SJSA1 (cell line): Measurements from ENCODE around the gene PNPLA7. TPM values are rescaled to one million over a fixed set of nuclear protein-coding genes. Genes with fewer than 3 reads are reported as not detected.
"Not testable (repeated sequence)": the region's sequence is repeated elsewhere in the genome, so short reads cannot be mapped to it uniquely, and the experiment has no call there.

Experiments used
- DNase-seq, 2 experiments: peaks; one replicate each; pipeline ENCODE4 v3.0.0-alpha.2; 2015 to 2020; ENCODE audit warnings: low spot score in 2 of 2, low read depth in 1 of 2
- H3K27ac ChIP-seq: fragments of 250-450 bp; sonication (Bioruptor Pico); 2 replicates; pipeline ENCODE4 v1.5.1; 2020; ENCODE audit warnings: mild to moderate bottlenecking, moderate library complexity
- H3K27me3 ChIP-seq: fragments of 250-450 bp; sonication (Bioruptor Pico); replicated peaks from 2 replicates; pipeline ENCODE4 v1.5.1; 2020; ENCODE audit warnings: mild to moderate bottlenecking, moderate library complexity
- H3K36me3 ChIP-seq: fragments of 250-450 bp; sonication (Bioruptor Pico); 2 replicates; pipeline ENCODE4 v1.5.1; 2020; ENCODE audit warnings: mild to moderate bottlenecking
- H3K4me1 ChIP-seq: fragments of 250-450 bp; sonication (Bioruptor Pico); replicated peaks from 2 replicates; pipeline ENCODE4 v1.6.1; 2021; ENCODE audit warnings: mild to moderate bottlenecking
- H3K4me3 ChIP-seq: fragments of 250-450 bp; sonication (Bioruptor Pico); 2 replicates; pipeline ENCODE4 v1.5.1; 2020; ENCODE audit warnings: mild to moderate bottlenecking
- H3K9me3 ChIP-seq: fragments of 250-450 bp; sonication (Bioruptor Pico); replicated peaks from 2 replicates; pipeline ENCODE4 v1.5.1; 2020; ENCODE audit warnings: mild to moderate bottlenecking
- total RNA-seq: library from RNA; depleted of rRNA; stranded (reverse); fragments of >200 nt; shearing (Covaris generic); gene quantifications from 2 replicates; pipeline ENCODE4 v1.2.3, GENCODE V29; 2014

Gene PNPLA7
- total RNA-seq, 1 experiment from 2014 or later = 0.05 TPM

- peaks cover 8% of the 10 kb centered on the region for H3K27me3 ChIP-seq
- H3K4me3 ChIP-seq = no peak overlapping the region
- H3K36me3 ChIP-seq = no peaks in the 10 kb centered on the region
- no peak for DNase-seq
- no peaks in the 10 kb centered on the region for H3K9me3 ChIP-seq
- H3K4me1 ChIP-seq = no peaks in the 10 kb centered on the region
- H3K27ac ChIP-seq = no peak overlapping the region
These were observed 27.3 kb downstream of the PNPLA7 start for GRCh38 chr9:137522746-137523455.

- no peak for DNase-seq
- Histone ChIP-seq H3K36me3 (no peaks in the 10 kb centered on the region), H3K9me3 (no peaks in the 10 kb centered on the region), H3K4me3 (no peak overlapping the region), H3K27ac (no peak overlapping the region), H3K4me1 (no peaks in the 10 kb centered on the region), H3K27me3 (no peaks in the 10 kb centered on the region)
These were observed 28.7 kb downstream of the PNPLA7 start for GRCh38 chr9:137521405-137521985.

- DNase-seq = no peak
- no peaks in the 10 kb centered on the region for H3K4me1 ChIP-seq
- H3K4me3 ChIP-seq = no peak overlapping the region
- no peaks in the 10 kb centered on the region for H3K27me3 ChIP-seq
- no peaks in the 10 kb centered on the region for H3K36me3 ChIP-seq
- H3K9me3 ChIP-seq = no peaks in the 10 kb centered on the region
- H3K27ac ChIP-seq = no peak overlapping the region
These were observed 29.4 kb downstream of the PNPLA7 start for GRCh38 chr9:137520614-137521404.

- no peaks in the 10 kb centered on the region for H3K27me3 ChIP-seq
- no peak for DNase-seq
- H3K36me3 ChIP-seq = no peaks in the 10 kb centered on the region
- no peaks in the 10 kb centered on the region for H3K4me1 ChIP-seq
- H3K9me3 ChIP-seq = no peaks in the 10 kb centered on the region
- H3K4me3 ChIP-seq = no peak overlapping the region
- H3K27ac ChIP-seq = no peak overlapping the region
These were observed 30.6 kb downstream of the PNPLA7 start for GRCh38 chr9:137519553-137519952.

- not testable (repeated sequence) for H3K27me3 ChIP-seq, H3K36me3 ChIP-seq, H3K27ac ChIP-seq, H3K4me1 ChIP-seq, H3K9me3 ChIP-seq, H3K4me3 ChIP-seq, DNase-seq
These were observed 31.3 kb downstream of the PNPLA7 start for GRCh38 chr9:137518661-137519459.

- no peaks in the 10 kb centered on the region for H3K27me3 ChIP-seq
- H3K36me3 ChIP-seq = no peaks in the 10 kb centered on the region
- H3K27ac ChIP-seq = no peak overlapping the region
- no peak overlapping the region for H3K4me3 ChIP-seq
- DNase-seq = no peak
- H3K4me1 ChIP-seq = no peaks in the 10 kb centered on the region
- H3K9me3 ChIP-seq = no peaks in the 10 kb centered on the region
These were observed 33.9 kb downstream of the PNPLA7 start for GRCh38 chr9:137516144-137516917.

- H3K27ac ChIP-seq = no peak overlapping the region
- no peaks in the 10 kb centered on the region for H3K36me3 ChIP-seq
- H3K27me3 ChIP-seq = no peaks in the 10 kb centered on the region
- DNase-seq = no peak
- no peak overlapping the region for H3K4me3 ChIP-seq
- no peaks in the 10 kb centered on the region for H3K4me1 ChIP-seq
- no peaks in the 10 kb centered on the region for H3K9me3 ChIP-seq
These were observed 34.9 kb downstream of the PNPLA7 start for GRCh38 chr9:137515338-137515724.

- Histone ChIP-seq H3K9me3 (no peaks in the 10 kb centered on the region), H3K36me3 (no peaks in the 10 kb centered on the region), H3K27ac (no peak overlapping the region), H3K4me1 (no peaks in the 10 kb centered on the region), H3K4me3 (no peak overlapping the region), H3K27me3 (no peaks in the 10 kb centered on the region)
- no peak for DNase-seq
These were observed 35.4 kb downstream of the PNPLA7 start for GRCh38 chr9:137514691-137515337.

GRCh38 chr9:137513801-137514570, 36.2 kb downstream of the PNPLA7 start:
- not testable (repeated sequence) for H3K27me3 ChIP-seq, DNase-seq, H3K4me1 ChIP-seq, H3K36me3 ChIP-seq, H3K4me3 ChIP-seq, H3K9me3 ChIP-seq, H3K27ac ChIP-seq

GRCh38 chr9:137513136-137513535, 37.1 kb downstream of the PNPLA7 start:
- not testable (repeated sequence) for H3K9me3 ChIP-seq, H3K4me1 ChIP-seq, H3K27ac ChIP-seq, DNase-seq, H3K4me3 ChIP-seq, H3K27me3 ChIP-seq, H3K36me3 ChIP-seq

- no peaks in the 10 kb centered on the region for H3K36me3 ChIP-seq
- DNase-seq = no peak
- H3K27ac ChIP-seq = no peak overlapping the region
- no peaks in the 10 kb centered on the region for H3K9me3 ChIP-seq
- no peaks in the 10 kb centered on the region; the same call in 1 of the 2 replicates for H3K27me3 ChIP-seq
- no peak overlapping the region for H3K4me3 ChIP-seq
- H3K4me1 ChIP-seq = no peaks in the 10 kb centered on the region
These were observed 38.3 kb downstream of the PNPLA7 start for GRCh38 chr9:137511758-137512463.

GRCh38 chr9:137511126-137511525, 39.1 kb downstream of the PNPLA7 start:
- H3K4me1 ChIP-seq, H3K4me3 ChIP-seq, H3K36me3 ChIP-seq, DNase-seq, H3K9me3 ChIP-seq, H3K27me3 ChIP-seq, H3K27ac ChIP-seq: not testable (repeated sequence)
